IMR-90 (cell line): ENCODE data around the gene GPT2. TPM values are rescaled to one million over a fixed set of nuclear protein-coding genes. Genes with fewer than 3 reads are reported as not detected.

Experiments
- ATAC-seq: fragments of 200-7000 bp; cut with Tn5 transposase; 2 replicates; pipeline ENCODE4 v1.9.1; 2020; ENCODE audit warnings: low read depth, mild to moderate bottlenecking, moderate library complexity
- BruUV-seq: library from RNA; stranded (reverse); fragments of 400-500 nt; replicated peaks from 2 replicates; lab custom pipeline; 2021; lab: Mats Ljungman, UMichigan
- CTCF ChIA-PET: fragments of 300-600 bp; formaldehyde crosslinking; extraction: SDS; loops from one replicate; lab custom pipeline; 2021; ENCODE audit warnings: antibody characterized with exemption; lab: Yijun Ruan, JAX
- POLR2A ChIA-PET: fragments of 300-600 bp; sonication (Branson Sonifier 250); formaldehyde crosslinking; loops from one replicate; lab custom pipeline; 2022; ENCODE audit warnings: antibody characterized with exemption; ENCODE audit not compliant: unreplicated experiment; lab: Charles Lee
- DNase-seq: peaks from one replicate; pipeline ENCODE4 v3.0.0; 2013
- H2AFZ ChIP-seq: replicated peaks from 2 replicates; pipeline ENCODE3; 2013; ENCODE audit warnings: low read length, mild to moderate bottlenecking; ENCODE audit not compliant: poor library complexity
- H2AK5ac ChIP-seq: 2 replicates; pipeline ENCODE4 v1.6.1; 2013; ENCODE audit warnings: low read depth, low read length, inconsistent platforms
- H2AK9ac ChIP-seq: replicated peaks from 2 replicates; pipeline ENCODE3; 2013; ENCODE audit warnings: mild to moderate bottlenecking, low read depth, low read length, moderate library complexity; ENCODE audit not compliant: poor library complexity
- H2BK120ac ChIP-seq: 2 replicates; pipeline ENCODE4 v1.6.1; 2013; ENCODE audit warnings: low read depth, low read length, inconsistent platforms
- H2BK15ac ChIP-seq: 3 replicates; pipeline ENCODE4 v1.6.1; 2013; ENCODE audit warnings: low read depth, low read length, inconsistent platforms
- H2BK20ac ChIP-seq: 2 replicates; pipeline ENCODE4 v1.6.1; 2013; ENCODE audit warnings: low read depth, mild to moderate bottlenecking, inconsistent platforms, low read length, moderate library complexity
- H2BK5ac ChIP-seq: 2 replicates; pipeline ENCODE4 v1.6.1; 2013; ENCODE audit warnings: mild to moderate bottlenecking, low read depth, low read length, inconsistent platforms; ENCODE audit not compliant: poor library complexity, severe bottlenecking
- H3K14ac ChIP-seq: replicated peaks from 2 replicates; pipeline ENCODE4 v1.6.1; 2013; ENCODE audit warnings: low read depth, low read length, inconsistent platforms
- H3K18ac ChIP-seq: 2 replicates; pipeline ENCODE4 v1.6.1; 2013; ENCODE audit warnings: low read depth, low read length, control low read depth
- H3K23ac ChIP-seq: 2 replicates; pipeline ENCODE4 v1.6.1; 2013; ENCODE audit warnings: low read depth, low read length, inconsistent platforms
- H3K27ac ChIP-seq: 2 replicates; pipeline ENCODE4 v1.5.1; 2013; ENCODE audit warnings: mild to moderate bottlenecking, control low read depth, low read length; ENCODE audit not compliant: insufficient read depth
- H3K27me3 ChIP-seq: 2 replicates; pipeline ENCODE4 v1.6.1; 2013; ENCODE audit warnings: low read length; ENCODE audit not compliant: control insufficient read depth, insufficient read depth
- H3K36me3 ChIP-seq: 2 replicates; pipeline ENCODE4 v1.6.1; 2013; ENCODE audit warnings: low read length, mixed read lengths; ENCODE audit not compliant: control insufficient read depth, insufficient read depth
- H3K4ac ChIP-seq: 2 replicates; pipeline ENCODE4 v1.6.1; 2013; ENCODE audit warnings: low read depth, low read length, inconsistent platforms
- H3K4me1 ChIP-seq: 2 replicates; pipeline ENCODE4 v1.6.1; 2013; ENCODE audit warnings: low read length, mixed read lengths; ENCODE audit not compliant: control insufficient read depth, insufficient read depth
- H3K4me2 ChIP-seq: 2 replicates; pipeline ENCODE4 v1.6.1; 2013; ENCODE audit warnings: low read depth, mild to moderate bottlenecking, control low read depth, low read length, moderate library complexity
- H3K4me3 ChIP-seq: 2 replicates; pipeline ENCODE4 v1.5.1; 2013; ENCODE audit warnings: low read depth, mild to moderate bottlenecking, control low read depth, low read length, moderate library complexity; ENCODE audit not compliant: insufficient read depth
- H3K56ac ChIP-seq: 2 replicates; pipeline ENCODE4 v1.6.1; 2013; ENCODE audit warnings: low read length, inconsistent platforms; ENCODE audit not compliant: insufficient read depth; ENCODE audit errors: extremely low read depth
- H3K79me1 ChIP-seq, 2 experiments: 2 replicates each; pipeline ENCODE4 v1.6.1; 2013; ENCODE audit warnings: low read length in 2 of 2, inconsistent platforms in 1 of 2, low read depth in 1 of 2
- H3K9ac ChIP-seq: 2 replicates; pipeline ENCODE4 v1.6.1; 2013; ENCODE audit warnings: low read depth, low read length, control low read depth
- H3K9me1 ChIP-seq: 2 replicates; pipeline ENCODE4 v1.6.1; 2013; ENCODE audit warnings: low read length, inconsistent platforms; ENCODE audit not compliant: insufficient read depth
- H3K9me3 ChIP-seq: 2 replicates; pipeline ENCODE4 v1.6.1; 2013; ENCODE audit warnings: low read length; ENCODE audit not compliant: control insufficient read depth, insufficient read depth
- H4K20me1 ChIP-seq: 2 replicates; pipeline ENCODE4 v1.6.1; 2013; ENCODE audit warnings: low read length, inconsistent platforms; ENCODE audit not compliant: insufficient read depth
- H4K5ac ChIP-seq: 2 replicates; pipeline ENCODE4 v1.6.1; 2013; ENCODE audit warnings: mild to moderate bottlenecking, low read depth, low read length, control low read depth
- H4K8ac ChIP-seq, 2 experiments: 2 replicates each; pipeline ENCODE4 v1.6.1; 2013; ENCODE audit warnings: low read depth in 2 of 2, low read length in 2 of 2, control low read depth in 1 of 2, inconsistent platforms in 1 of 2
- H4K91ac ChIP-seq: 2 replicates; pipeline ENCODE4 v1.6.1; 2013; ENCODE audit warnings: low read depth, low read length, inconsistent platforms; ENCODE audit not compliant: insufficient read depth
- BHLHE40 ChIP-seq: fragments of 150-350 bp; IDR thresholded peaks from 2 replicates; pipeline ENCODE4 v1.6.1; 2016; ENCODE audit warnings: mild to moderate bottlenecking, low read depth, low read length
- CEBPB ChIP-seq: IDR thresholded peaks from 2 replicates; pipeline ENCODE4 v1.6.1; 2012; ENCODE audit warnings: low read depth, low read length, improper control_type of control experiment
- CHD1 ChIP-seq: IDR thresholded peaks from 2 replicates; pipeline ENCODE4 v1.6.1; 2012; ENCODE audit warnings: low read depth, low read length, improper control_type of control experiment
- CTCF ChIP-seq: conservative IDR thresholded peaks from 2 replicates; pipeline ENCODE4 v1.5.1; 2012; ENCODE audit warnings: mild to moderate bottlenecking, low read depth, low read length, improper control_type of control experiment
- ELK1 ChIP-seq: fragments of 150-350 bp; IDR thresholded peaks from 2 replicates; pipeline ENCODE4 v1.6.1; 2016; ENCODE audit warnings: low read depth, mild to moderate bottlenecking, low read length, moderate library complexity, borderline replicate concordance
- FOS ChIP-seq: fragments of 150-350 bp; IDR thresholded peaks from 2 replicates; pipeline ENCODE4 v1.6.1; 2016; ENCODE audit warnings: low read depth, low read length
- MAFK ChIP-seq: IDR thresholded peaks from 2 replicates; pipeline ENCODE4 v1.6.1; 2012; ENCODE audit warnings: low read depth, low read length, improper control_type of control experiment
- MAZ ChIP-seq: IDR thresholded peaks from 2 replicates; pipeline ENCODE4 v1.6.1; 2012; ENCODE audit warnings: low read depth, mild to moderate bottlenecking, low read length, improper control_type of control experiment, moderate library complexity, borderline replicate concordance
- MXI1 ChIP-seq: IDR thresholded peaks from 2 replicates; pipeline ENCODE4 v1.6.1; 2012; ENCODE audit warnings: low read depth, mild to moderate bottlenecking, low read length, moderate library complexity, borderline replicate concordance
- NFE2L2 ChIP-seq: fragments of 150-350 bp; IDR thresholded peaks from 2 replicates; pipeline ENCODE4 v1.6.1; 2016; ENCODE audit warnings: low read depth, mild to moderate bottlenecking, low read length
- POLR2A ChIP-seq: IDR thresholded peaks from 2 replicates; pipeline ENCODE4 v1.6.1; 2012; ENCODE audit warnings: mild to moderate bottlenecking, low read depth, low read length
- RAD21 ChIP-seq: IDR thresholded peaks from 2 replicates; pipeline ENCODE4 v1.6.1; 2012; ENCODE audit warnings: low read length, improper control_type of control experiment
- RCOR1 ChIP-seq: IDR thresholded peaks from 2 replicates; pipeline ENCODE4 v1.6.1; 2012; ENCODE audit warnings: mild to moderate bottlenecking, low read length, improper control_type of control experiment; ENCODE audit not compliant: insufficient replicate concordance
- RFX5 ChIP-seq: IDR thresholded peaks from 2 replicates; pipeline ENCODE4 v1.8.0; 2012; ENCODE audit warnings: low read depth, mild to moderate bottlenecking, low read length, moderate library complexity
- SMC3 ChIP-seq: fragments of 150-350 bp; IDR thresholded peaks from 2 replicates; pipeline ENCODE4 v1.6.1; 2016; ENCODE audit warnings: low read depth, mild to moderate bottlenecking, antibody characterized with exemption, low read length, moderate library complexity
- USF2 ChIP-seq: fragments of 150-350 bp; IDR thresholded peaks from 2 replicates; pipeline ENCODE4 v1.6.1; 2017; ENCODE audit warnings: mild to moderate bottlenecking, antibody characterized with exemption, low read length, low read depth
- dilution Hi-C: fragments of 300-500 bp; cut with HindIII; formaldehyde crosslinking; loops from one replicate; pipeline ENCODE4 v1.14.3; 2018; ENCODE audit warnings: low sequenced_read_pairs; ENCODE audit not compliant: unreplicated experiment
- in situ Hi-C: fragments of 300-500 bp; cut with MboI; formaldehyde crosslinking; loops from 3 replicates; pipeline ENCODE4 v1.14.3; 2019; ENCODE audit warnings: low sequenced_read_pairs, inconsistent platforms, mixed read lengths
- intact Hi-C: fragments of 100-400 bp; cut with micrococcal nuclease; formaldehyde crosslinking; loops from 2 replicates; pipeline ENCODE4 v1.10.0; 2022
- polyA plus RNA-seq, 3 experiments: library from polyadenylated mRNA; depleted of rRNA; stranded (reverse); fragments of >200 nt; gene quantifications; 2 replicates each; pipeline ENCODE4 v1.2.3, GENCODE V29; 2012; ENCODE audit warnings: low replicate concordance in 1 of 3
- total RNA-seq: library from RNA; depleted of rRNA; stranded (reverse); fragments of >200 nt; gene quantifications from 2 replicates; pipeline ENCODE4 v1.2.3, GENCODE V29; 2012

GPT2 gene
- total and polyA plus RNA-seq, 2 of the 4 experiments (the other 2 are of a cell fraction), result 26.4 to 31.5 TPM

- BruUV-seq, result no TSS peak
- Histone ChIP-seq H3K27ac (no peak overlapping the region), H3K18ac (no peak overlapping the region), H2AK9ac (no peak overlapping the region), H3K4me3 (no peak overlapping the region), H3K27me3 (no peaks in the 10 kb centered on the region), H3K4me2 (no peak overlapping the region), H3K23ac (no peak overlapping the region), H2BK120ac (no peak overlapping the region), H3K9ac (no peak overlapping the region), H4K5ac (no peak overlapping the region), H4K20me1 (no peaks in the 10 kb centered on the region), H3K4ac (no peak overlapping the region), H3K9me3 (no peaks in the 10 kb centered on the region), H2BK20ac (no peak overlapping the region), H4K8ac (no peak overlapping the region), H2BK15ac (no peak overlapping the region), H3K56ac (no peak overlapping the region), H3K79me1 (no peaks in the 10 kb centered on the region), H3K14ac (no peak overlapping the region), H2BK5ac (no peak overlapping the region), H2AK5ac (no peak overlapping the region), H2AFZ (no peak overlapping the region), H3K4me1 (no peaks in the 10 kb centered on the region), H4K91ac (no peak overlapping the region), H3K9me1 (no peaks in the 10 kb centered on the region), H3K36me3 (no peaks in the 10 kb centered on the region)
- ChIA-PET CTCF (no interaction called here), POLR2A (no interaction called here)
- ATAC-seq (no peak), DNase-seq (no peak)
- TF ChIP-seq NFE2L2, result no peak
- TF ChIP-seq SMC3, result no peak
- no peak for TF ChIP-seq RFX5
- no peak for TF ChIP-seq CTCF
- no peak for TF ChIP-seq USF2
- no peak for TF ChIP-seq RAD21
- TF ChIP-seq MAZ, result no peak
- TF ChIP-seq POLR2A, result no peak
- TF ChIP-seq CHD1, result no peak
- no peak for TF ChIP-seq MAFK
- TF ChIP-seq ELK1, result no peak
- TF ChIP-seq BHLHE40, result no peak
- TF ChIP-seq FOS, result no peak
- no peak for TF ChIP-seq CEBPB
- TF ChIP-seq RCOR1, result no peak
- no peak for TF ChIP-seq MXI1
- dilution Hi-C loops (no loop called here), in situ Hi-C loops (no loop called here), intact Hi-C loops (no loop called here)
These were observed 53.4 kb downstream of the GPT2 start for GRCh38 chr16:46937536-46937935.
